HepG2 (cell line): ENCODE data around the gene SYTL5. TPM values are rescaled to one million over a fixed set of nuclear protein-coding genes. Genes with fewer than 3 reads are reported as not detected.
A peak's percentile ranks its signal among the peaks of the same experiment; 100 is the strongest.

ENCODE experiments used
- ATAC-seq: fragments of 200-7000 bp; cut with Tn5 transposase; 3 replicates; pipeline ENCODE4 v1.9.1; 2020; ENCODE audit warnings: mild to moderate bottlenecking, moderate library complexity
- BruUV-seq: library from RNA; stranded (reverse); fragments of 400-500 nt; replicated peaks from 2 replicates; lab custom pipeline; 2021; lab: Mats Ljungman, UMichigan
- CTCF ChIA-PET: fragments of 300-600 bp; formaldehyde crosslinking; extraction: SDS; loops from one replicate; lab custom pipeline; 2021; ENCODE audit warnings: low total read pairs, inconsistent platforms, low intra/inter-chr PET ratio; lab: Yijun Ruan, JAX
- POLR2A ChIA-PET: fragments of 350-600 bp; sonication (Branson Sonifier 250); formaldehyde crosslinking; loops from one replicate; lab custom pipeline; 2020; ENCODE audit warnings: antibody characterized with exemption, inconsistent platforms; lab: Yijun Ruan, JAX
- DNase-seq: peaks from one replicate; pipeline ENCODE4 v3.0.0-alpha.2; 2015; ENCODE audit warnings: low spot score
- FAIRE-seq: peaks from 3 replicates; lab custom pipeline; 2011; peaks lifted over from hg19 to GRCh38; lab: Jason Lieb, UNC
- H2AFZ ChIP-seq: one replicate; pipeline ENCODE4 v1.6.1; 2011; ENCODE audit warnings: low read length, inconsistent platforms
- H3K27ac ChIP-seq: fragments of 300-600 bp; 3 replicates; pipeline ENCODE4 v1.8.0; 2011; ENCODE audit warnings: mixed run types, mild to moderate bottlenecking, mixed read lengths, low read length, inconsistent platforms; ENCODE audit not compliant: insufficient read depth; ENCODE audit errors: extremely low read length
- H3K27me3 ChIP-seq, 2 experiments: fragments of 200-600 bp in 1 of 2; 2 replicates in 1 of 2; 3 replicates in 1 of 2; pipeline versions ENCODE4 v1.6.0 to v1.8.0; 2011; ENCODE audit warnings: low read length in 2 of 2, mild to moderate bottlenecking in 2 of 2, moderate library complexity in 2 of 2, inconsistent platforms in 1 of 2; ENCODE audit not compliant: insufficient read depth in 2 of 2, control insufficient read depth in 1 of 2
- H3K36me3 ChIP-seq, 2 experiments: fragments of 200-600 bp in 1 of 2; replicated peaks in 1 of 2; 2 replicates in 1 of 2; 3 replicates in 1 of 2; pipeline versions ENCODE4 v1.5.1 to v1.8.0; 2011; ENCODE audit warnings: low read length in 2 of 2, inconsistent platforms in 1 of 2; ENCODE audit not compliant: insufficient read depth in 2 of 2, control insufficient read depth in 1 of 2
- H3K4me1 ChIP-seq: 2 replicates; pipeline ENCODE4 v1.5.1; 2012; ENCODE audit warnings: low read length, inconsistent platforms; ENCODE audit not compliant: insufficient read depth
- H3K4me2 ChIP-seq: 2 replicates; pipeline ENCODE4 v1.6.0; 2011; ENCODE audit warnings: low read depth, low read length, inconsistent platforms
- H3K4me3 ChIP-seq, 3 experiments: fragments of 200-600 bp in 1 of 3; sonication (generic), shearing (Covaris generic) in 1 of 3; replicated peaks in 1 of 3; 2 replicates each; pipeline ENCODE4 v1.5.1; 2011 to 2016; ENCODE audit warnings: low read length in 3 of 3, inconsistent platforms in 2 of 3, low read depth in 2 of 3, mild to moderate bottlenecking in 2 of 3, control low read depth in 1 of 3, mixed read lengths in 1 of 3; ENCODE audit not compliant: insufficient read depth in 1 of 3
- H3K79me2 ChIP-seq: one replicate; pipeline ENCODE4 v1.6.1; 2011; ENCODE audit warnings: low read length, inconsistent platforms; ENCODE audit not compliant: insufficient read depth
- H3K9ac ChIP-seq: 2 replicates; pipeline ENCODE4 v1.6.0; 2011; ENCODE audit warnings: mild to moderate bottlenecking, low read depth, low read length, inconsistent platforms; ENCODE audit not compliant: insufficient read depth
- H3K9me3 ChIP-seq: 2 replicates; pipeline ENCODE4 v1.5.1; 2012; ENCODE audit warnings: mild to moderate bottlenecking, low read length
- H4K20me1 ChIP-seq: 2 replicates; pipeline ENCODE4 v1.6.0; 2011; ENCODE audit warnings: inconsistent platforms, mild to moderate bottlenecking, low read length, moderate library complexity; ENCODE audit not compliant: insufficient read depth
- JUND ChIP-seq: sonication (generic); formaldehyde crosslinking; IDR thresholded peaks from 2 replicates; pipeline ENCODE4 v1.8.0; 2022; ENCODE audit warnings: mild to moderate bottlenecking, missing genetic modification reagents
- MEIS1 ChIP-seq: sonication (generic); formaldehyde crosslinking; IDR thresholded peaks from 2 replicates; pipeline ENCODE4 v1.9.0; 2021; ENCODE audit warnings: mild to moderate bottlenecking, missing genetic modification reagents, moderate library complexity, borderline replicate concordance
- NFE2L2 ChIP-seq: fragments of 150-350 bp; IDR thresholded peaks from 2 replicates; pipeline ENCODE4 v1.6.1; 2014; ENCODE audit warnings: low read length
- ZBTB20 ChIP-seq: sonication (generic); formaldehyde crosslinking; IDR thresholded peaks from 2 replicates; pipeline ENCODE4 v1.8.1; 2023; ENCODE audit warnings: missing genetic modification reagents, low read depth, mild to moderate bottlenecking, borderline replicate concordance
- ZBTB33 ChIP-seq: sonication (generic); formaldehyde crosslinking; IDR thresholded peaks from 2 replicates; pipeline ENCODE4 v1.4.0; 2020; ENCODE audit warnings: missing genetic modification reagents
- WGBS: methylation state at CpG from one replicate; pipeline ENCODE4 v1.1.6; 2017; ENCODE audit warnings: low lambda C conversion rate; 5-methylcytosine and 5-hydroxymethylcytosine counted together
- in situ Hi-C: cut with HindIII; loops from 2 replicates; pipeline ENCODE4 v1.10.0; 2017; ENCODE audit warnings: low pct_unique_long_range_greater_than_20kb; ENCODE audit not compliant: extremely low pct_ligation_motif_present
- intact Hi-C: fragments of 100-400 bp; cut with micrococcal nuclease; formaldehyde crosslinking; loops from one replicate; pipeline ENCODE4 v1.10.0; 2022; ENCODE audit not compliant: unreplicated experiment
- polyA plus RNA-seq, 8 experiments: library from polyadenylated mRNA; depleted of rRNA in 3 of 8; stranded (reverse) in 7 of 8; unstranded in 1 of 8; fragments of >200 nt; fragmentation: Illumina TruSeq in 4 of 8; extraction: Trizol in 4 of 8; gene quantifications; 2 replicates each; pipeline versions ENCODE4 v1.2.1 to v1.2.3, GENCODE V29; 2011 to 2016; ENCODE audit warnings: low read depth in 4 of 8, missing spikeins in 1 of 8, mixed read lengths in 1 of 8; ENCODE audit not compliant: insufficient read depth in 1 of 8
- total RNA-seq, 5 experiments: library from RNA; depleted of rRNA; stranded (reverse); fragments of >200 nt; fragmentation: Illumina TruSeq; extraction: Trizol; gene quantifications; 2 replicates each; pipeline ENCODE4 v1.2.3, GENCODE V29; 2016; ENCODE audit warnings: low read depth in 1 of 5

SYTL5 gene
- total and polyA plus RNA-seq, 2 of the 13 experiments (the other 11 are each of a cell fraction or from before 2014, with no cell fraction given), result not detected

DNA sequence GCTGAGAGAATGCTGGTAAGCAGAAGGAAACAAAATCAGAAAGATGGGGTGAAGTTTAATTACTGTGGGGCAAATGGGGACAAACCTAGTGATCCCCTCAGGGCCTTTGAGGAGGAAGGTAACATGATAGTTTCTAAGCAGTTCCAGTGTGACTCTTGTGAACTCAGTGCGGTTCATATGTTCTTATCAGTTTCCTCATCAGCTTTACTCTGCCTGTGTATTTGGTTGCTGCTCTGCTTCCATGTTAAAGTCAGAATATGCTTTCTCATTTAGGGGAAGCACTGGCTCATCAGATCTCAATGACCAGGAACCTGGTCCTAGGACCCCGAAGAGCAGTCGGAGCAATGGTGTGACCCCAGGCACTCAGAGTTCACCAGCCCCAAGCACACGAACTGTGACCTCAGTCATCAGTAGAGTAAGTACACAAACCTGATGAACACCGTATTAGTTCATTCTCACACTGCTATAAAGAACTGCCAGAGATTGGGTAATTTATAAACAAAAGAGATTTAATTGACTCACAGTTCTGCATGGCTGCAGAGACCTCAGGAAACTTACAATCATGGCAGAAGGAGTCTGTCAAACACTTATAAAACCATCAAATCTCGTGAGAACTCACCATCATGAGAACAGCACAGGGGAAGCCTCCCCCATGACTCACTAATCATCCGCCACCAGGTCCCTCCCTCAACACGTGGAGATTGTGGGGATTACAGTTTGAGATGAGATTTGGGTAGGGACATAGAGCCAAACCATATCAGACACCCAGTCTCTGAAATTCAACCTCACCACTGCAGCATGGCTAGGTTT lies 83.0 kb downstream of the SYTL5 start:
- intact Hi-C loops (loop anchor here (10.0 kb wide), 1 partner anchor 1095 kb away; no protein-coding TSS in a partner anchor), in situ Hi-C loops (no loop called here)
- no peak for TF ChIP-seq MEIS1 (CRISPR knock-in tag)
- TF ChIP-seq ZBTB33 (CRISPR knock-in tag), result peak; percentile 39; the same call in 1 of the 2 replicates
- no peak for TF ChIP-seq NFE2L2
- TF ChIP-seq JUND, result no peak
- TF ChIP-seq ZBTB20 (CRISPR knock-in tag), result no peak
- ATAC-seq (no peak), FAIRE-seq (no peak), DNase-seq (no peak)
- no TSS peak for BruUV-seq
- no peak overlapping the region for H3K27ac ChIP-seq
- no peaks in the 10 kb centered on the region for H3K79me2 ChIP-seq
- no peak overlapping the region for H3K9ac ChIP-seq
- POLR2A ChIA-PET, result no interaction called here
- H3K4me1 ChIP-seq, result no peaks in the 10 kb centered on the region
- no peaks in the 10 kb centered on the region for H3K27me3 ChIP-seq
- no peaks in the 10 kb centered on the region for H4K20me1 ChIP-seq
- no peak overlapping the region for H3K4me3 ChIP-seq
- no peaks in the 10 kb centered on the region for H3K9me3 ChIP-seq
- no peaks in the 10 kb centered on the region for H3K36me3 ChIP-seq
- no peak overlapping the region for H3K4me2 ChIP-seq
- no peak overlapping the region for H2AFZ ChIP-seq
- CTCF ChIA-PET, result no interaction called here
- 7% methylated on average over 3 of the region's 8 CpGs for WGBS
